ENCODE data around the gene RHOBTB3.

The RHOBTB3 gene

DNA sequence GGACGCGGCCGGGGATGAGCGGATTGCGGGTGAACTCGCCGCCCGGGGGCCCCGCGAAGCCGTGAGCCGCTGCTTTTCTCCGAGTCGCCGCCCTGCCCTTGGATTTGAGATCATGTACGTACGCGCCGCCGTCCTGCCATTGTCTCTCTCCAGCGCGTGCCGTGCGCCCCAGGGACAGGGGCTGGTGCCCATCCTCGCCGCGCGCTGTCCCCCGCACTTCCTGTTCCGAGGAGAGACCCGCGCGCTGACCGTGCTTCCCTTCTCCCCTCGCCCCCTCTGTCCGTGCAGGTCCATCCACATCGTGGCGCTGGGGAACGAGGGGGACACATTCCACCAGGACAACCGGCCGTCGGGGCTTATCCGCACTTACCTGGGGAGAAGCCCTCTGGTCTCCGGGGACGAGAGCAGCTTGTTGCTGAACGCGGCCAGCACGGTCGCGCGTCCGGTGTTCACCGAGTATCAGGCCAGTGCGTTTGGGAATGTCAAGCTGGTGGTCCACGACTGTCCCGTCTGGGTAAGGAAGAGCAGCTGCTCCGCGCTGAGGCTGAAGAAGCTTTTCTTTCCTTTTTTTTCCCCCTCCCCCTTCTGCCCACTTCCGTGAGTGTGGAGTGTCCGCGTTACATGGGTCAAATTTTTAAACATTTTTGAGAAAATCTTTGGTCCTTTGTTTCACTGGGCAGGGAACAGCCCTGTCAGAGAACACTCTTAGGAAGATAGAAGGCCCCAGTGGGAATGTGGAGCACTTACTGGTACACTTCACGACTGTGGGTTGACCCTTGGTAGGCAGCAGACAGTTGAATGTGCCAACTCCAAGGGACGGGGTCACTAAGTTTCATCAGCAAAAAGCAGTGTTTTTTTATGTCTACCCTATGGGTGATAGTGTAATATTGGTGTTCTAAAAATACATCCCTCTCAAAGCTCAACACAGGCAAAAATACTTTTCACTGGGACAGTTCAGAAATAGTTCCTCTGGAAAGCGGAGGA, 727 bp downstream of the RHOBTB3 start:
- DNase-seq (ENCODE audit: low spot score), result peak; percentile 22

- DNase-seq (ENCODE audit: low spot score), result no peak
These were observed 2.0 kb downstream of the RHOBTB3 start for GRCh38 chr5:95733107-95733665.

DNA sequence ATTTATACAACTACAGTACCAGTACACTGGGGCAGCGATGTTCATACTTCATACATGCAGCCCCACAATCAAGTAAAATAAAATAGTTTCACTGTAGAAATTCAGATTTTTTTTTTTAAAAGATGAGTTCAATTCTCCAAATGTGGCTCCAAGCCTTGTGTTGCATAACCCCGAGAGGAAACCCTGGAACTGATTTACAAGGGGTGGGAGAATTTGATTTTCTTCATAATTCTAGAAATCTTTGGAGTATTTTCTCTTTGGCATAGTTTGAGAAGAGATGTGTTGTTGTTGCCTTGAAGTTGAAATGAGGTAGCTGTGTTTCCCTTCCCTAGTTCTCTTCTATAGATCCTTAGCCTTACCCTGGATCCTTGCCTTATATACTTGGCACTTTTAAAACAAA, 3.1 kb downstream of the RHOBTB3 start:
- DNase-seq (ENCODE audit: low spot score), result no peak

DNA sequence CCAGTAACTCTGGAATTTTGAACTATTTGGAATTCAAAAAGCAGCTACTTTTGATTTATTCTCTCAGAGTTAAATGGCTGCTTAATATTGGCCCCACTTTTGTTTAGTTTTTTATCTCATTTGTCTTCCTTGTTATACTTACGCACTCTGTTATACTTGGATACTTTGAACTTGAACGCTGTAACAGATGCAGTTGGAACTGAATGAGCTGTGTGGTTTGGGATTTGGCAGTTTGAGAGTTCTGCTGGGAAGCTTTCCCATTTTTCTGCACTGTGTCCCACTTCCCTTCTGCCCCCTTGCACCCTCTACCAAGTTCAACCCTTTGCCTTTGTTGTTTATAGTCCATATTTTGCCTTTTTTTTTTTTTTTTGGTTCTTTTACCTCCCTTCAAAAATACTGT, 3.8 kb downstream of the RHOBTB3 start:
- no peak for DNase-seq (ENCODE audit: low spot score)

- DNase-seq (ENCODE audit: low spot score), result no peak
These were observed 4.3 kb downstream of the RHOBTB3 start for GRCh38 chr5:95735406-95735805.

DNA sequence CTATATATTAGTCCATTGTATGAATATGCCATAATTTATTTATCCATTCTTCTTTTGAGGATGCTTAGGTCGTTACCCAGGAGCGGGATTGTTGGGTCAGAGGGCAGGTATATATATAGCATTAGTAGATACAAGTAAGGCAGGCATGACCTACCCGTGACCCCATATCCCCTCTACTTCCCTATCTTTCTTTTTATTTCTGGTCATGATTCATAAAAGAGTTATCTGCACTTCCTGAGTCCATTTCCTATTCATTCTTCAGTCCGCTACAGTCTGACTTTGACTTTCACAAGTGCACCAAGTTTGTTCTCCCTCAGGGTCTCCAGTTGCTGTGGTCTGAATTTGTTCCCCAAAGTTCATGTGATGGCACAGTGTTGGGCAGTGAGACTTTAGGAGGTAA, 6.9 kb downstream of the RHOBTB3 start:
- DNase-seq (ENCODE audit: low spot score), result no peak

DNA sequence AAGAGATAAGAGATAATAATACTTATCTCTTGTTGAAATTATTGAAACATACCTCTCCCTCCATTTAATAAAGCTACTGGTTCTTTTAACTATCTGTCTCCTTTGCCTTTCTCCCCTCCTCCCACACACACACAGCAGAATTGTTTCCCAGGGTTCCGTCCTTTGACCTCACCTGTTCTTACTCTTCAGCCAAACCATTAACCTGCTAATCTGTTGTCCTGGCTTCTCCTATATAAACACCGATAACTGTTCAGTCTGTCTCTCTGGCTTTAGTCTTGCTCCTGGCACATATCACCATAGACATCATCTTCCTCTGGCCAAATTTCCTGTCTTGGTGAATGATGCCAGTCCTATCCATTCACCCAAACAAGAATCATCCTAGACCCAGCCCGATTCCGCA, 7.7 kb downstream of the RHOBTB3 start:
- no peak for DNase-seq (ENCODE audit: low spot score)

DNA sequence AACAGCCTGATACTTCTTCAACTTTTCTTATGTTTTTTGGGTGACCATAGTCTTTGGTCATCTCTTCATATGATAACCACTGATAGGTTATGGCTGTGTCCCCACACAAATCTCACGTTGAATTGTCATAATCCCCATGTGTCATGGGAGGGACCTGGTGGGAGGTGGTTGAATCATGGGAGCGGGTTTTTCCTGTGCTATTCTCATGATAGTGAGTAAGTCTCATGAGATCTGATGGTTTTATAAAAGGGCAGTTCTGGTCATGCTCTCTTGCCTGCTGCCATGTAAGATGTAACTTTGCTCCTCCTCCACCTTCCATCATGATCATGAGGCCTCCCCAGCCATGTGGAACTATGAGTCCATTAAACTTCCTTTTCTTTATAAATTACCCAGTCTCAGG, 8.7 kb downstream of the RHOBTB3 start:
- DNase-seq (ENCODE audit: low spot score), result no peak

DNA sequence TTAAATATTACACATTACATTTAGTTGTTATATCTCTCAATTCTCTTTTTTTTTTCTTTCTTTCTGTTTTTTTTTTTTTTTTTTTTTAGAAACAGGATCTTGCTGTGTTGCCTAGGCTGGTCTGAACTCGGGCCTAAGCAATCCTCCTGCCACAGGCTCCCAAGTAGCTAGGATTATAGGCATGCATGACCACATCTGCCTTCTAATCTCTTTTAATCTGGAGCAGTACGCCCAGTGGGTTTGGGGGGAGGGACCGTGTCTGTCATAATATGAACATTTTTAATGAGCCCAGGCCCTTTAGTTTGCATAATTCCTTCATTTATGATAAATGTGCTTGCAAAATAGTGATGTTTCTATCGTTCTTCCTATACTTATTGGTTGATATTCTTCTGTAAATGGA, 10.3 kb downstream of the RHOBTB3 start:
- no peak for DNase-seq (ENCODE audit: low spot score)

DNA sequence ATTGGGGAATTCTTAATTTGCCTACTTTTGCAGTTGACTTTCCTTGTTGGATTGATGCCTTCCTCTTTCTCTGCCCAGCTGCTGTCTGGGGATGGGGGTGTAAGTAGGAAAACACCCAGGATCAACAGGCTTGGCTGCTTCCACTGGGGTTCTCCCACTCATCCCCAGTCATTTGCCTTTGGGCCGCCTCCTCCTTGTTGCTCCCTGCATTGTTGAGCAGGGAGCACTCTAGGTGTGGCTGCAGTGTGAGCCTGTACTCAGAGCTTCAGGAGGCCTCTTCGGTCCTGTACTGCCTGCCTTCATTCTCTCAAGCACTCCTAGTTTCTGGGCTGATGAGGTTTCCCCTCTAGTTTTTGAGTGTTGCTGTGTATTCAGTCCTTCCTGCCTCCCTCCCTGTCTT, 12.1 kb downstream of the RHOBTB3 start:
- DNase-seq (ENCODE audit: low spot score), result no peak

GRCh38 chr5:95743877-95744276, 12.7 kb downstream of the RHOBTB3 start:
- DNase-seq (ENCODE audit: low spot score), result no peak

- no peak for DNase-seq (ENCODE audit: low spot score)
These were observed 15.1 kb downstream of the RHOBTB3 start for GRCh38 chr5:95746194-95746593.

GRCh38 chr5:95746722-95747679, 15.9 kb downstream of the RHOBTB3 start:
- no peak for DNase-seq (ENCODE audit: low spot score)

DNA sequence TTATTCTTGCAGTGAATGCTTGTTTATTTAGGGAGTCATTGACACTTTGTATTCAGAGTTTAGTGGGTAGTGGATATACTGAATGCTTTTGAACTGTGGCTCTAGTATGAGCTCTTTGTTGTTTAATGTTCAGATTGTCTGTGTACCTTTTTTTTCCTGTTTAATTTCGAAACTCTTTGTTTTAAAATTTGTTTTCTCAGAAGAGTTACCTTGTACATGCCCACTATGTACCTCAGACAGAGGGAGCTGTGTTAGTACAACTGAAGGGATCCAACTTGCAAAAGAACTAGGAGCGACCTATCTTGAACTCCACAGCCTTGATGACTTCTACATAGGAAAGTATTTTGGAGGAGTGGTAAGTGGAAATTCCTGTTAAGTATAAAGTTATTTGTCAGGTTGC, 17.0 kb downstream of the RHOBTB3 start:
- DNase-seq (ENCODE audit: low spot score), result no peak

- no peak for DNase-seq (ENCODE audit: low spot score)
These were observed 23.4 kb downstream of the RHOBTB3 start for GRCh38 chr5:95754545-95754944.

DNA sequence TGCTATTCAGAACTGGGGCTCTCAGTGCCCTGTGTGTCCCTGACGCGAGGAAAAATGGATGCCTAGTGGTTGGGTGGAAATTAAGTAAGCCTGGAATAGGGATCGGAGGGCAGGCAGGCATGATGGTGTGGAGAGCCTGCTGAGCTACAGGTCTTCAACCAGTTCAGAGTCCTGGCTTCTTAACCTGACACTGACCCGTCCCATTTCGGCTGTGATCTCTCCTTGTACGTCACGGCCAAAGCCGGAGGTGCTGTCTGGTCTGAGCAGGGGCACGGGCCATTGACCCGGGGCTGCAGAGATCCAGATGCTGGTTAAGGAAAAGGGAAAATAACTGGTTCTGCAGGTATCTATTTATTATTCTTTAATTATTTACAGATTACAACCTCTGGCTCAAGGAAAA, 27.9 kb downstream of the RHOBTB3 start:
- DNase-seq (ENCODE audit: low spot score), result no peak

DNA sequence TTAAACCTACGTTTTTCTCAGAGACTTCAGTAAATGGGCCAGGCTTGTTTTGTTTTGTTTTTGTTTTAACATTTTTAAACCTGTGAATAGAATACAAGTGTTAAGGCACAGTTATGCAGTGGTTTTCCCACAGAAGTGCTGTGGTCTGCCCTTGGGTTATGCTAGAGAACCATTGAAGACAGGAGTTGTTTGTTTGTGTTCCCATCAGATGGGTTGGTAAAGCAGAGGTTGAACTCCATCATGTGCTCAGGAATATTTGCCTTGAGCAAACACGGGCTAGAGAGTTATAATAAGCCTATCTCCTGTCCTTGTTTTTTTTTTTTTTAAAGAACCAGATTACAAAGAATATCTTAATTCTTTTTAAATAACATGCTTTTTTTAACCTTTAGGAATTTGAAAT, 28.5 kb downstream of the RHOBTB3 start:
- no peak for DNase-seq (ENCODE audit: low spot score)

DNA sequence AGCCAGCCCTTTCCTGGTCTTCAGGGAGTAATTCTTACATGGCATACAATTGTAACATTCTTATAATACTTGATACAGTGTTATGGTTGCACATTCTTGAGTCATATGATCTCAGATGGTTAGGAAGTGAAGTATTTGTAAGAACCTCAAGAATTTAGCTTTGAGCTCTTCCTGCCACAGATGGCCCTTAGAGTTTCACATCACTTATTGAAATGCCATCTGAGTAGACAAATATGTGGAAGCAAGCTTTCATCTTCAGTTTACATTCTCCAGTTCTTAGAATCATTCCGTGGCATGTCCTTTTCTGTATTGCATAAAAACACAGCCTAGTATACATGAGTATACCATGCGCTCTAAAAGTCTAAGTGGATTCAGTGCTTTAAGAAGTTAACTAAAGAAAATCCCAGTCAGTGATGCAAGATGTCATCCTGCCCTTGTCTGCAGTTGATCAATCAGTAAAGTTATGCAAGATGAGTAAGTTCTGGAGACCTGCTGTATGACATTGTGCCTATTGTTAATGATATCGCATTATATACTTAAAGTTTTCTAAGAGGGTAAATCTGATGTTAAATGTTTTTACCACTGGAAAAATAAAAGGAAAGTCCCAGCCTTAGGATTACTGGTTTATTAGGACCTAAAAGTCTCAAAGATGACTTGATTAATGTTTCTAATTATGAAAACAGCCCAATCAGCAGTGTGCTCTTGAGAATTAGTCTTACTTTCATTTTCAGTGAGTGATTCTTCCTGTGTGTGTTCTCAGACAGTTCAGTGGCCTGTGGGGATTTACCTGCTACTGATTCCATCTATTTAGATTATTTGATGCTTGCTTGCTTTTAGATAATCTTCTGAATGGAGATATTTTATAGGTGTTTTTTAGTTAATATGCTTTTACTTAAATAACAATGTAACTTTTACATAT, 29.4 kb downstream of the RHOBTB3 start:
- DNase-seq (ENCODE audit: low spot score), result peak; percentile 47

- no peak for DNase-seq (ENCODE audit: low spot score)
These were observed 30.9 kb downstream of the RHOBTB3 start for GRCh38 chr5:95761771-95762651.

DNA sequence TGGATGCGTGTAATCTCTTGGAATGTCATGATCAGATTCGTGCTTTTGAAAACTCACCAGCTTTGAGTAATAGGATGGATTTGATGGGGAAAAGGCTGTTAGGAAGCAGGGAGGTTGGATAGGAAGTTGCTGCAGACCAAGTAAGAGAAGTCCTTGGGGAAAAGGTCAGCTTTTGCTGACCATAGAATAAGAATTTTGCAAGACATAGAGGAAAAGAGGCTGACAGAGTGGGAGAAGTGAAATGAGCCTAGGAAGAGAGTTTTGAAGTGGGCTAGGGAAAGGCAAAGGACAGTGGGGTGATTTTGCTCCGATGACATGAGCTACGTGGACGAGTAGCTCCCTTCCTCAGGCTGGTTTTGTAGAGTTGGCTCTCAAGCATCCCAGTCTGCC, 31.5 kb downstream of the RHOBTB3 start:
- DNase-seq (ENCODE audit: low spot score), result no peak

Data from RKO (cell line).